AG04449 (cell line): ENCODE results near the gene CACNA1H.

Experiments
- CTCF ChIA-PET: fragments of 350-600 bp; formaldehyde crosslinking; extraction: SDS; loops from one replicate; lab custom pipeline; 2021; ENCODE audit warnings: antibody characterized with exemption; lab: Yijun Ruan, JAX
- POLR2A ChIA-PET: fragments of 400-600, 350-600 bp; formaldehyde crosslinking; extraction: SDS; loops from one replicate; lab custom pipeline; 2020; ENCODE audit warnings: antibody characterized with exemption, inconsistent platforms; lab: Yijun Ruan, JAX
- DNase-seq: peaks from one replicate; pipeline ENCODE4 v3.0.0-alpha.2; 2010; ENCODE audit warnings: low read depth, low spot score
- H3K4me3 ChIP-seq: 2 replicates; pipeline ENCODE4 v1.5.1; 2011; ENCODE audit warnings: low read depth, mild to moderate bottlenecking, control low read depth, low read length
- TF ChIP-seq, protein P1 (sequence below): IDR thresholded peaks from one replicate; pipeline ENCODE4 v1.5.1; 2011; ENCODE audit warnings: mild to moderate bottlenecking, moderate library complexity, low read length, control low read depth, inconsistent platforms; ENCODE audit not compliant: insufficient read depth; ENCODE audit errors: missing control alignments

Gene CACNA1H

GRCh38 chr16:1162701-1163566 lies 10.0 kb downstream of the CACNA1H start:
- DNase-seq, result no peak
- POLR2A ChIA-PET, result no interaction called here
- no peak overlapping the region for H3K4me3 ChIP-seq
- CTCF ChIA-PET, result no interaction called here
- TF ChIP-seq, protein P1, sequence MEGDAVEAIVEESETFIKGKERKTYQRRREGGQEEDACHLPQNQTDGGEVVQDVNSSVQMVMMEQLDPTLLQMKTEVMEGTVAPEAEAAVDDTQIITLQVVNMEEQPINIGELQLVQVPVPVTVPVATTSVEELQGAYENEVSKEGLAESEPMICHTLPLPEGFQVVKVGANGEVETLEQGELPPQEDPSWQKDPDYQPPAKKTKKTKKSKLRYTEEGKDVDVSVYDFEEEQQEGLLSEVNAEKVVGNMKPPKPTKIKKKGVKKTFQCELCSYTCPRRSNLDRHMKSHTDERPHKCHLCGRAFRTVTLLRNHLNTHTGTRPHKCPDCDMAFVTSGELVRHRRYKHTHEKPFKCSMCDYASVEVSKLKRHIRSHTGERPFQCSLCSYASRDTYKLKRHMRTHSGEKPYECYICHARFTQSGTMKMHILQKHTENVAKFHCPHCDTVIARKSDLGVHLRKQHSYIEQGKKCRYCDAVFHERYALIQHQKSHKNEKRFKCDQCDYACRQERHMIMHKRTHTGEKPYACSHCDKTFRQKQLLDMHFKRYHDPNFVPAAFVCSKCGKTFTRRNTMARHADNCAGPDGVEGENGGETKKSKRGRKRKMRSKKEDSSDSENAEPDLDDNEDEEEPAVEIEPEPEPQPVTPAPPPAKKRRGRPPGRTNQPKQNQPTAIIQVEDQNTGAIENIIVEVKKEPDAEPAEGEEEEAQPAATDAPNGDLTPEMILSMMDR, result no peak

DNA sequence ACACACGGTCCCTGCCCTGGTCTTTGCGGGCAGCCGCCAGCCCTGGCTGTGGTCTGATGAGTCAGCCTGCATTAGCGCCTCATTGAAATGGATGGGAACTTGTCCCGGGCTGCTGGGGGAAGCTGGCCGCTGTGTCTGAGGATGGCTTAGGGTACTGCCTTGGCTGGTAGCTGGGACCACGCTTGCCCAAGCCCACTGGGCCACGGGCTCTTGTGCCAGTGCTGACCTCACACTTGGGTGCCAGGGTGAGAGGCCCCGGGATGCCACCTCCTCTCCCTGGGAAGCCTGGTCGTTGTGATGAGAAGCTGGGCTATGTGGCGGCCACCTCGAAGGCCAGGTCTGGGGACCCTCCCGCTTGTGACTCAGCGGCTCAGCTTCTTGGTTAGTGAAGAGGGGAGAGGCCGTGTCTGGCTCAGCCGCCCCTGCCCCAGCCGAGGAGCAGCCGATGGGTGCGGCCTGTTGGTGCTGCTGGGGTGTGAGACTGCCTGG lies 10.7 kb downstream of the CACNA1H start:
- POLR2A ChIA-PET, result no interaction called here
- CTCF ChIA-PET, result no interaction called here

DNA sequence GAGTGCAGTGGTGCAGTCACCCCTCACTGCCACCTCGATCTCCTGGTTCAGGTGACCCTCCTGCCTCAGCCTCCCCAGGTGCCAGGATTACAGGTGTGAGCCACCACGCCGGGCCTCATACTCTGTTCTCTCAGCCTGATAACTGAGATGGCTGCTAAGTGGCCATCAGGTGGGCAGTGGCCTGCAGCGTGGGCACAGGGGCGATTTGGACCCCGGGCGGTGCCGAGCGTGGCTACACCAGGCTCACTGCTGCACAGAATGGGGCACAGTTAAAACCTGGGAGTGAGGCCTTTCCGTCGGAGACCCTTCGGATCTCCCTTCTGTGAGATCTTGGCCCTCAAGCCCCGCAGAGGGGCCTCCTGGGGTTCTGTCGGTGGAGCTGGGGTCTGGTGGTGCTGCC lies 11.5 kb downstream of the CACNA1H start:
- POLR2A ChIA-PET, result no interaction called here
- no peak overlapping the region for H3K4me3 ChIP-seq
- CTCF ChIA-PET, result no interaction called here
- DNase-seq, result no peak
- TF ChIP-seq, protein P1, result no peak

More for the DNA sequence above, 10.7 kb downstream of the CACNA1H start:
- no peak overlapping the region for H3K4me3 ChIP-seq
- TF ChIP-seq, protein P1, result no peak
- no peak for DNase-seq

- POLR2A ChIA-PET, result no interaction called here
- TF ChIP-seq, protein P1, result no peak
- DNase-seq, result no peak
- CTCF ChIA-PET, result no interaction called here
- no peak overlapping the region for H3K4me3 ChIP-seq
Observed at GRCh38 chr16:1164975-1165374, 12.1 kb downstream of the CACNA1H start.

DNA sequence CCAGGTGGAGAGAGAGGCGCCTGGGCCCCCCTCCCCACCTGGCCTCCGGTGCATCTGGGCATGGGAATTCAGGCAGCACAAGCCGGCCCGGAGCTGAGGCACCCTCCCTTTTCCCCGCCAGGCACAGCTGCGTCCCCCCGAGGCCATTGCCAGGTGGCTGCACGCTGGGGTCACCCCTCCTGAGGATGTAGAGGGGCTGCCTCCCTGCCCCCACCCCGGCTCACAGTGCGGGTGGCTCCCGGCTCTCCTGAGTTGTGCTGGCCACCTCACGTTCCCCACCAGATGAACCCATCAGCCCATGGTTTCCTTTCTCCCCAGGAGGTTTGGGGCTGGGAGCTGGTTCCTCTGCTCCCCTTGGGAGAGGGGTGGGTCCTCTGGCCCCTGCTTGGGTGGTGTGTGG lies 12.6 kb downstream of the CACNA1H start:
- no peak overlapping the region for H3K4me3 ChIP-seq
- CTCF ChIA-PET, result no interaction called here
- POLR2A ChIA-PET, result no interaction called here
- no peak for DNase-seq
- TF ChIP-seq, protein P1, result no peak

DNA sequence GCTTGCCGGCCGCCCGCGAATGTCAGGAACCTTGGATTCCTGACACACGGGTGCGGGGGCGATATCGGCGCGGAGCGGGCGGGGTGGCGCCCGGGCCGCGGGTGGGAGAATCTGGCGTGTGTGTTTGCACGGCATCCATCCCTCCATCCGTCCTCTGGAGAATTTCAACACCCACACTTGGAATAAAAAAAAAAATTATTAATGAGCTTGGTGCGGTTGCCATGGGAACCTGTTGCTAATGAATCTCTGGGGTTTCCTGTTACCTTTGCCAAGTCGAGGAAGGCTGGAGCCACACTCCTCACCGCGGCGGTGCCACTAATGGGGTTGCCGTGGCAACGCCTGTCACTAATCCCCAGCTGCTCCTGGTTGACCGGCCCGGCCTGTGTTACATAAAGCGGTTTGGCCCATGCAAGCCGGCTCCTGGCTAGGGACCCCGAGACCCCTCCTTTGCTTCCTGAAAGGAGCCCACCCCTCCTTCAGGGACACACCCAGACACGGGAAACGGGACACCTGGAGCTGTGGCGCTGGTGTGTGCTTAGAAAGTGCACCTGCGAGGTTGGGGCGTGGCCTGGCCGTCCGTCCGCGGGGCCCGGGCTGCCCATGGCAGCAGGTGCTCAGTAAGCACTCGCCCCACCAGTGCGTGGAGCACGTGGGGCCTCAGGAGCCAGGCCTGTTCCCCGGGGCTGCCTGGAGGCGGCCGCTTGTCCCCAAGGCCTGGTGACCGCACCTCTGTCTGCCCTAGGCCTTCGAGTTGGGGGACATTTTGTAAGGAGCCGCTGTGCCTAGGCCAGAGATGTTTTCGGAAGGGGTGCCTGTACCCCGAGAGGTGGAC lies 14.6 kb downstream of the CACNA1H start:
- DNase-seq, result no peak
- POLR2A ChIA-PET, result no interaction called here
- CTCF ChIA-PET, result no interaction called here
- TF ChIP-seq, protein P1, result no peak
- no peak overlapping the region for H3K4me3 ChIP-seq
